ENCODE measurements around the gene UBR4.

DNA sequence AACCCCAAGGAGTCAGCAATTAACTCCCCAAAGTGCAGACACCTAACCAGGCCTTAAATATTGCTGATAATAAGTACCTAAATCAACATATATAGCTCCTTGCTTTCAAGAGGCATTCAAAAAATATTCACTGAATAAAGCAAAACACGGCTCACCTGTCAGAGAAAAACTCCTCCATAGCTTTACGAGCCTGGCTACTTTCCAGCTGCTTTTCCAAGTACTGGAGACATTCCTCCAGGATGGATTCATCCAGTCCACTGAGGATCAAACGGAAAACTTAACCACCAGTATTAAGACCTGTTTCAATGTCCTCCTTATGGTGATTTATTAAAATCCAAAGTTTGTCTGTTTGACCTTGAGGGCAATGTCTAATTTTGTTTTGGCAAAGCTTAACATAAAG lies 44.6 kb downstream of the UBR4 start:
- TF ChIP-seq, protein P1, sequence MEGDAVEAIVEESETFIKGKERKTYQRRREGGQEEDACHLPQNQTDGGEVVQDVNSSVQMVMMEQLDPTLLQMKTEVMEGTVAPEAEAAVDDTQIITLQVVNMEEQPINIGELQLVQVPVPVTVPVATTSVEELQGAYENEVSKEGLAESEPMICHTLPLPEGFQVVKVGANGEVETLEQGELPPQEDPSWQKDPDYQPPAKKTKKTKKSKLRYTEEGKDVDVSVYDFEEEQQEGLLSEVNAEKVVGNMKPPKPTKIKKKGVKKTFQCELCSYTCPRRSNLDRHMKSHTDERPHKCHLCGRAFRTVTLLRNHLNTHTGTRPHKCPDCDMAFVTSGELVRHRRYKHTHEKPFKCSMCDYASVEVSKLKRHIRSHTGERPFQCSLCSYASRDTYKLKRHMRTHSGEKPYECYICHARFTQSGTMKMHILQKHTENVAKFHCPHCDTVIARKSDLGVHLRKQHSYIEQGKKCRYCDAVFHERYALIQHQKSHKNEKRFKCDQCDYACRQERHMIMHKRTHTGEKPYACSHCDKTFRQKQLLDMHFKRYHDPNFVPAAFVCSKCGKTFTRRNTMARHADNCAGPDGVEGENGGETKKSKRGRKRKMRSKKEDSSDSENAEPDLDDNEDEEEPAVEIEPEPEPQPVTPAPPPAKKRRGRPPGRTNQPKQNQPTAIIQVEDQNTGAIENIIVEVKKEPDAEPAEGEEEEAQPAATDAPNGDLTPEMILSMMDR (IDR thresholded peaks at IDR 0.05) = no peak
- TF ChIP-seq POLR2A (IDR thresholded peaks at IDR 0.05) = no peak
